ENCODE measurements around the gene NAT16.

DNA sequence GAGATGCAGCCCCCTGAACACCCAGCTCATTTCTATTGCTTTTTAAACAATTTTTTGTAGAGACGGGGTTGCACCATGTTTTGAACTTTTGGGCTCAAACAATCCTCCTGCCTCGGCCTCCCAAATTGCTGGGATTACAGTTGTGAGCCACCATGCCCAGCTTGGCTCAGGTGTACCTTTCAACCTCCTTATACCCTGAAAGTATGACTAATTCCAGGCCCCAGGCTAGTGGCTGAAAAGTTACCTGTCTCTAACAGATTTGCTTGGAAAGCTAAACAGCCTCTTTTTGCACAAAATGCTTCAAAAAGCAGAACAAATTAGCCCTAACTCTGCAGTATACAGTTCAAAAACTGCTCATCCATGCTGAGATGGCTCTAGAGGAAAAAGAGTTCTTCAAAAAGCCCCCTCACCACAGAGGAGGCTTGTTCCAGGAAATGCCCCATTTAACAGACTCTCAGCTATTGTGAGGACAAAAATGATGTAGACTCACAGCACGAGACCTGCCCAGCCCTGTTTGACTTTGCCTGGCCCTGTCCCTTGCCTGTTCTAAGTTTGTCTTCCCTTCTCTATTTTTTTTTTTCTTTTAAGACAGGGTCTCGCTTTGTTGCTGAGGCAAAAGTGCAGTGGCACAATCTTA, 39.2 kb downstream of the NAT16 start:
- TF ChIP-seq, protein P1, sequence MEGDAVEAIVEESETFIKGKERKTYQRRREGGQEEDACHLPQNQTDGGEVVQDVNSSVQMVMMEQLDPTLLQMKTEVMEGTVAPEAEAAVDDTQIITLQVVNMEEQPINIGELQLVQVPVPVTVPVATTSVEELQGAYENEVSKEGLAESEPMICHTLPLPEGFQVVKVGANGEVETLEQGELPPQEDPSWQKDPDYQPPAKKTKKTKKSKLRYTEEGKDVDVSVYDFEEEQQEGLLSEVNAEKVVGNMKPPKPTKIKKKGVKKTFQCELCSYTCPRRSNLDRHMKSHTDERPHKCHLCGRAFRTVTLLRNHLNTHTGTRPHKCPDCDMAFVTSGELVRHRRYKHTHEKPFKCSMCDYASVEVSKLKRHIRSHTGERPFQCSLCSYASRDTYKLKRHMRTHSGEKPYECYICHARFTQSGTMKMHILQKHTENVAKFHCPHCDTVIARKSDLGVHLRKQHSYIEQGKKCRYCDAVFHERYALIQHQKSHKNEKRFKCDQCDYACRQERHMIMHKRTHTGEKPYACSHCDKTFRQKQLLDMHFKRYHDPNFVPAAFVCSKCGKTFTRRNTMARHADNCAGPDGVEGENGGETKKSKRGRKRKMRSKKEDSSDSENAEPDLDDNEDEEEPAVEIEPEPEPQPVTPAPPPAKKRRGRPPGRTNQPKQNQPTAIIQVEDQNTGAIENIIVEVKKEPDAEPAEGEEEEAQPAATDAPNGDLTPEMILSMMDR (IDR thresholded peaks at IDR 0.05) = no peak
- TF ChIP-seq POLR2A (IDR thresholded peaks at IDR 0.05) = no peak
